IPS-15b (cell line): ENCODE measurements around the gene IPCEF1.
"Not testable (repeated sequence)": the region's sequence is repeated elsewhere in the genome, so short reads cannot be mapped to it uniquely, and the experiment has no call there.

Source experiments
- H3K27me3 ChIP-seq: one replicate; pipeline ENCODE4 v1.6.1; 2013; ENCODE audit warnings: low read length; ENCODE audit not compliant: control insufficient read depth, insufficient read depth
- H3K36me3 ChIP-seq: one replicate; pipeline ENCODE4 v1.6.1; 2013; ENCODE audit warnings: low read length; ENCODE audit not compliant: control insufficient read depth, insufficient read depth
- H3K4me1 ChIP-seq: one replicate; pipeline ENCODE4 v1.6.1; 2013; ENCODE audit warnings: mild to moderate bottlenecking, low read length; ENCODE audit not compliant: control insufficient read depth, insufficient read depth
- H3K4me3 ChIP-seq: one replicate; pipeline ENCODE4 v1.5.1; 2013; ENCODE audit warnings: low read depth, low read length
- H3K9ac ChIP-seq: one replicate; pipeline ENCODE4 v1.6.1; 2013; ENCODE audit warnings: low read depth, mild to moderate bottlenecking, low read length
- H3K9me3 ChIP-seq: one replicate; pipeline ENCODE4 v1.6.1; 2013; ENCODE audit warnings: mild to moderate bottlenecking, low read length; ENCODE audit not compliant: control insufficient read depth, insufficient read depth

Gene IPCEF1

DNA sequence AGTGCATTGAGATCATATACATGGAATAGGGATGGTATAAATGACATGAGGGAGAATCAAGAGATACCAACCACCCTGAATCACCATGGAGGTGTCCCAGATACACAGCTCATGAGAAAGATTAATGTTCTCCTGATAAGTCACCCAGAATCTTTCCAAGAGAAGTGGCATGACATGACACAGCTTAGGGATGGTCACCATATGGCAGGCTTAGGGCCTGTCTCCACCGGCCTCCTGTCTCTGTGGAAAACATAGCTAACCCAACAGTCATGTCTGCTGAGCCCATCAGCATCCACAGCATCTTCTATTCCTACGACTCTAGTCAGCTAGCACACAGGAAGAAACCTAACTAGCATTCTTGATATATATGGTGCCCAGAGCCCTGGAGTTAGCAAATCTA is 133.3 kb downstream of the IPCEF1 start:
- H3K36me3 ChIP-seq, result no peaks in the 10 kb centered on the region
- H3K9me3 ChIP-seq, result no peaks in the 10 kb centered on the region
- H3K27me3 ChIP-seq, result no peaks in the 10 kb centered on the region
- no peaks in the 10 kb centered on the region for H3K4me1 ChIP-seq
- H3K4me3 ChIP-seq, result no peak overlapping the region
- H3K9ac ChIP-seq, result no peak overlapping the region

DNA sequence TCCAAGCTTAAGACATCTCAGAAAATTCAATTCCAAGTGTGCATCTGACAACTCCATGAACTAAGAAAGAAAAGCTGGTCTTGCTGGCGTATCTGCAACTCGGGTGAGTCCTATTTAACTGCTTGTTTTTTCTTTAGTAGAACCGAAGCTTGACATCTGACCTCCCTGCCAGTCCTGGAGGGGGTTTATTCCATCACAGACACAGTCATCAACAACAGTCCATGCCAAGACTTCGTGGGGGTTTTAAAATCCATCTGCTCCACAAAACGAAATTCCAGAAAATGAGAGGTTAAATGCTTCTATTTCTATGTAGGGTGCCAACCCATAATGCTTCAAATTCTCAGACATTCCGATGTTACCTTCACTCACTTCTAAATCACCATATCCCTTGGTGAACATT is 133.9 kb downstream of the IPCEF1 start:
- Histone ChIP-seq H3K27me3 (no peaks in the 10 kb centered on the region), H3K4me1 (no peaks in the 10 kb centered on the region), H3K36me3 (no peaks in the 10 kb centered on the region)

DNA sequence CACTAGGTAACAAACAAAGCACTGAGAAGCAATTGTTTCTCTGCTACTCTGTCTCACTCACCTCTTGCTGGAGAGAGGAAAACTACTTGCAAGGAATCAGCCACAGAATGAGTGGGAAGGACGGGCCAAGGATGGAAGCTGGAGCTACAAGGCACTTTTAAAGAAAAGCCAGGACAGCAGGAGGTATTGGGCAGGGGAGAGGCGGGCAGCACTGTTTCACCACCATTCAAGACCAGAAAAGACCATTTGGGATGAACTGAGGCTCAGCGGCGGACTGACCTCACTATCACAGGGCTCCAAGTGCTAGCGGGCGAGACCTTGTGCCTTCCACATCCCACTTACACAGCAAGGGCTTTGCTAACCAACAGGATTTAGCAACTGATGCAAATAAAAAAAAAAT is 137.4 kb downstream of the IPCEF1 start:
- Histone ChIP-seq H3K4me1 (no peaks in the 10 kb centered on the region), H3K9ac (no peak overlapping the region), H3K4me3 (no peak overlapping the region), H3K27me3 (no peaks in the 10 kb centered on the region), H3K9me3 (no peaks in the 10 kb centered on the region), H3K36me3 (no peaks in the 10 kb centered on the region)

More for the DNA sequence above, 133.9 kb downstream of the IPCEF1 start:
- no peak overlapping the region for H3K9ac ChIP-seq
- H3K4me3 ChIP-seq, result no peak overlapping the region
- H3K9me3 ChIP-seq, result no peaks in the 10 kb centered on the region

DNA sequence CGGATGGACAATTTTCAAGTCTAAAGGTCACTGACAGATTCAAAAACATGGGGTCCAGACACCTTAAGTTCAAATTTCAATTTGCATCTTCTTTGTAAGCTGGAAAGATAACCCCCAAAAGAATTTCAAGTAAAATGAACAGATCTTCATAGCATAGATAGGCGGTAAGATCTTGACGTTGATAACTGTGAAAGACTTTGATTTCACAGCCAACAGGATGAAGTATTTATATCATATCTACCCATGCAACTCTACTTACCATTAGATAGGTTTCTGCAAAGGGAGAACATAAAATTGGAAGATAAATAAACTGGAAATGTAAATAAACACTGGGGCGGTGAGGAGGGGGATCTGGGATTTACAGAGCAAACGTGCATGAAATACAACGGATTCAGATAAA is 137.8 kb downstream of the IPCEF1 start:
- Histone ChIP-seq H3K9ac (no peak overlapping the region), H3K27me3 (no peaks in the 10 kb centered on the region), H3K36me3 (no peaks in the 10 kb centered on the region), H3K4me3 (no peak overlapping the region), H3K9me3 (no peaks in the 10 kb centered on the region), H3K4me1 (no peaks in the 10 kb centered on the region)

DNA sequence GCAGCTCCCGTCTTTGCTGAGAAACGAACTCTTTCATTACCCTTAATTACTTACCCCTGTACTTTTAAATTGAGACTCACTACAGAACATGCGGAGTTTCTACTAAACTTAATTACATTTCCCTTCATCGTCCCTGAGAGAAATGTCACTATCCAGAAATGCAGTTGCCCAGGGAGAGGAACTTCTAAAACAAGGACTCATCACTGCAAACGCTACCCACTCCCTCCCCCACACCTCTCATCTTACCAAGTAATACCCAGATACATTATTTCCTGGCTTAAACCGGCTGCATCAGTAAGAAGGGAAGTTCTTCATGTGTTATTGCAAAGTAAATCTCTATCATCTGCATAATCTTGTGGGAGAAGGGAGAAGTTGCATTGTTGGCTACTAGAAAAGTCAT is 138.3 kb downstream of the IPCEF1 start:
- Histone ChIP-seq H3K4me1 (no peaks in the 10 kb centered on the region), H3K4me3 (no peak overlapping the region), H3K36me3 (no peaks in the 10 kb centered on the region), H3K9ac (no peak overlapping the region), H3K27me3 (no peaks in the 10 kb centered on the region), H3K9me3 (no peaks in the 10 kb centered on the region)

DNA sequence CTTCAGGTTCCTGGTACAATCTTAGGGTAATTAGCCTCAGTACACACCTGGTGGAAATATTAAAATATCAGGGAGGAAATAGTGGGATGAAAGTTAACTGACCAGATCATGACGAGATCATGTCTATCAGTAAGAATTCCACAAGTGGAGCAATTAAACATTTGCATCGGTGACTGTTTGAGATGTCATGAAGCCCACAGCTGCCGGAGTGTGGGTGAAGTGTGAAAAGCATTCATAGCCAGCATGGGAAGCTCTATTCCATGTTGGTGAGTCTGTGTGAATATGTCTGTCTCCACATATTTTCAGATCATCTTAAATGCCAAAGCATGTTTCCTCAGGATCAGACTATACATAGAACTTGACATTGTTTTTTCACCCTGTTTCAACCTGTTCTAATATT is 142.8 kb downstream of the IPCEF1 start:
- H3K9me3 ChIP-seq, result no peaks in the 10 kb centered on the region
- no peak overlapping the region for H3K9ac ChIP-seq
- no peak overlapping the region for H3K4me3 ChIP-seq
- no peaks in the 10 kb centered on the region for H3K4me1 ChIP-seq
- H3K36me3 ChIP-seq, result no peaks in the 10 kb centered on the region
- H3K27me3 ChIP-seq, result no peaks in the 10 kb centered on the region

DNA sequence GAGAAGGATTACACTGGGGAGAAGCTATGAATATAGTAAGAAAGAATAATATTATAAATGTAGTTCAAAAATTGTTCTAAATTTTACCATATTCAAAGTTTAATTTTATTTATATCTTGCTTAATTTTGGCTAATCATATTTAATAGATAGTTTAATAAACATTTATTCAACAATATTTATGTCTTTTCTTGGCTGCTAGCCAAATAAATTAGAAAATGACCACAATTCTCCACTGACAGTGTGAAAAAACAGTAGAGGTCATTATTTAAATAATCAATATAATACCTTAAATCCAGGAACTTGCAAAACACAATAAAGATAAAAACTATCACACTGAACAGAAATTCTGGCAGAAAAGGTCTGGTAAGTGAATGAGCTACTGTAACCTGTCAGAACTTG is 145.9 kb downstream of the IPCEF1 start:
- no peaks in the 10 kb centered on the region for H3K27me3 ChIP-seq
- no peaks in the 10 kb centered on the region for H3K4me1 ChIP-seq
- H3K36me3 ChIP-seq, result no peaks in the 10 kb centered on the region
- no peak overlapping the region for H3K9ac ChIP-seq
- H3K4me3 ChIP-seq, result no peak overlapping the region
- H3K9me3 ChIP-seq, result no peaks in the 10 kb centered on the region

DNA sequence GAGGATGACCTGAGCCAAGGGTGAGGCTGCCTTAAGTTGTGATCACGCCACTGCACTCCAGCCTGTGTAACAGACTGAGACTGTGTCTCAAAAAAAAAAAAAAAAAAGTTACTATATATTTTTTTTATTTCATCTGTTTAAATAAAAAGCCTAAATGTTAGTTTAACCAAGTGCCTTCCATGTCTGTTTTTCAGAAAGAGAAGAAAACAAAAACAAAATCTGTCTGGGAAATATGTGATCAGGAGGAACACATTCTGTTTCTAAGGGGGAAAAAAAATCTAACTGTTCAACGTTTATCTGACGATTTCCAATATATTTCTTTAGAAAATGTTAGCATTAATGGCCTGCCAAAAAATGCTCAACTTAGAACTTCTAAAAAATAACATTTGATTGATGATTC is 147.0 kb downstream of the IPCEF1 start:
- H3K36me3 ChIP-seq, result no peaks in the 10 kb centered on the region
- H3K9me3 ChIP-seq, result no peaks in the 10 kb centered on the region
- H3K9ac ChIP-seq, result no peak overlapping the region
- H3K27me3 ChIP-seq, result no peaks in the 10 kb centered on the region
- no peaks in the 10 kb centered on the region for H3K4me1 ChIP-seq
- no peak overlapping the region for H3K4me3 ChIP-seq

DNA sequence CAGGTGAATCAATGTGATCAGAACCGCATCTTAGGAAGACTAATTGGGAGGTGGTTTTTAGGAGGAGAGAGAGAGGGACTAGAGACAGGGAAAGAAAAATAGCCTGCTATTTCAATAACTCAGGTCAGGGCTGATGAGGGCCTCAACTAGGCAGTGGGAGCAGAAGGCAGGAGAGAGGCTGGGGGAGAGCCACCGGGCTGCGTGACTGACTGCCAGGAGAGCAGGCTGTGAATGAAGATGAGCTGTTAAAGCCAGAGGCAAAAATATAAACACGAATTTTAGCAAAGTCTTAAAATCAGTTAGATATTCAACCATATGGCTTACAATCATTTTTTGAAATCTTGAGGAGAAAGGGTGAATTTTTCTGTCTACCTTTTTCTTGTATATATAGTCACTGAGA is 149.6 kb downstream of the IPCEF1 start:
- Histone ChIP-seq H3K9ac (no peak overlapping the region), H3K4me3 (no peak overlapping the region), H3K4me1 (no peaks in the 10 kb centered on the region), H3K9me3 (no peaks in the 10 kb centered on the region), H3K27me3 (no peaks in the 10 kb centered on the region), H3K36me3 (no peaks in the 10 kb centered on the region)

DNA sequence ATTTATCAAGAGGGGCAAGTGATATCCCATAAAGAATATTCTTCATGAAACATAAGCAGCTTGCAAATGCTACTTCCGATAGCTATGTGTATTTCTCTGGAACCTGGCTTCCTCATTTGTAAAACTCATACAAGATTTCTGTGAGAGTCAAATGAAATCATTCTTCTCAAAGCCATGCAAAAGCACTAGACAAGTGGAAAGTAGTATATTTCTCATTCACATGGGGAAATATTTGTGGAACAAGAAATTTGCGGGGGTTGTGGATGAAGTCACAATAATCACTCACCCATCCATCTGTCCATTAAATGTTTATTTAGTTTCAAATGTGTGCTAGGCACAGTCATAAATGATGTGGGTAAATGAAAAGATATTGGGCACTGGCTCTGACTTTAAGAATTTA is 150.5 kb downstream of the IPCEF1 start:
- Histone ChIP-seq H3K9ac (no peak overlapping the region), H3K36me3 (no peaks in the 10 kb centered on the region), H3K9me3 (no peaks in the 10 kb centered on the region), H3K4me1 (no peaks in the 10 kb centered on the region), H3K4me3 (no peak overlapping the region), H3K27me3 (no peaks in the 10 kb centered on the region)

DNA sequence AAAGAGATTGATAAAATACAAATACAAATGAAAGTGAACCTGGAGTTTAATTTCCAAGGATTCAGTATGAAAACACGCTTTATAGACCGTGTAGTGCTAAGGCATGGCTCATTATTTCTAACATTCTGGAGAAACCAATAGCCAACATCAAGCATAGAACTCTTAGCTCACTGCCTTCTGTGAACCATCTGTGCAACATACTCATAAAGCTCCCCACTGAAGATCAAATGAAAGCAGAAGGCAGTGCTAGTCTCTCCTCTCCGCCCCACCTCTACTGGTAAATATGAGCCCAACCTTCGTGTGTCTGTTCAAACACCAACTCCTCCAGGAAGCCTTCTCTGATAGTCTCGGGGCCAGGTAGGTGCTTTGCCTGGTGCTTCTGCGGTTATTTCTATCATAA is 153.6 kb downstream of the IPCEF1 start:
- Histone ChIP-seq H3K9ac (no peak overlapping the region), H3K4me1 (no peaks in the 10 kb centered on the region), H3K9me3 (no peaks in the 10 kb centered on the region), H3K27me3 (no peaks in the 10 kb centered on the region), H3K4me3 (no peak overlapping the region), H3K36me3 (no peaks in the 10 kb centered on the region)

DNA sequence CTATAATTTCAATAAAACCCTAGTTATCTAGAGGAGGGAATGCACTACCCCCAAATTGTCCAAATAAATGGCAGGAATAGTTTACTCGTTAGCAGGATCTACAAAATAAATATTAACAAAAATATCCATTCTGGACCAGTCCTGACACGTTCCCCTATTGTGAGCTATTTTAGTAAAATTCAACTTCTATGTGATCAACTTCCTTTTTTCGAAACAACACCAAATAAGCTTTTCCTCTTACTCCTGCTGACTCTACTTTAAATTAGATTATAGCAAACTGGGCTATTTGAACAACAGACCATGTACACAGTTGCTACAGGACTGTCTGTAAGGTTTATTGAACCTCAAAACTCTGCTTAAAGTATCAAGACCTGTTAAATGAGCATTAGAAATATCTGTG is 154.3 kb downstream of the IPCEF1 start:
- Histone ChIP-seq H3K36me3 (no peaks in the 10 kb centered on the region), H3K9me3 (no peaks in the 10 kb centered on the region), H3K4me1 (no peaks in the 10 kb centered on the region), H3K27me3 (no peaks in the 10 kb centered on the region), H3K9ac (no peak overlapping the region), H3K4me3 (no peak overlapping the region)

DNA sequence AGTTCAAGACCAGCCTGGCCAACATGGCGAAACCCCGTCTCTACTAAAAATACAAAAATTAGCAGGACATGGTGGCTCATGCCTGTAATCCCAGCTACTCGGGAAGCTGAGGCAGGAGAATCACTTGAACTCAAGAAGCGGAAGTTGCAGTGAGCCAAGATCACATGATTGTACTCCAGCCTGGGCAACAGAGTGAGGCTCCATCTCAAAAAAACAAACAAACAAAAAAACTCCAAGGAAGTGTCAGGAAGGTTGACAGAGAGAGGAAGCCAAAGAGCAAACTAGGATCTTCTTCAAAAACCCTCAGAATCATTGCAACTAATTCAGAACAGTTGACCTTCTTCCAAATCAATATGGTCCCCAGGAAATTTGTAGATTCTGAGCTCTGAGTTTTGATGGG is 154.9 kb downstream of the IPCEF1 start:
- not testable (repeated sequence) for H3K9ac ChIP-seq, H3K36me3 ChIP-seq, H3K9me3 ChIP-seq, H3K4me1 ChIP-seq, H3K4me3 ChIP-seq, H3K27me3 ChIP-seq
